ENCODE data around the gene EFCAB5. TPM values are rescaled to one million over a fixed set of nuclear protein-coding genes. Genes with fewer than 3 reads are reported as not detected.

Gene EFCAB5
- polyA plus RNA-seq, 1 of the 3 experiments (the other 2 are of a cell fraction), result 0.05 TPM

DNA sequence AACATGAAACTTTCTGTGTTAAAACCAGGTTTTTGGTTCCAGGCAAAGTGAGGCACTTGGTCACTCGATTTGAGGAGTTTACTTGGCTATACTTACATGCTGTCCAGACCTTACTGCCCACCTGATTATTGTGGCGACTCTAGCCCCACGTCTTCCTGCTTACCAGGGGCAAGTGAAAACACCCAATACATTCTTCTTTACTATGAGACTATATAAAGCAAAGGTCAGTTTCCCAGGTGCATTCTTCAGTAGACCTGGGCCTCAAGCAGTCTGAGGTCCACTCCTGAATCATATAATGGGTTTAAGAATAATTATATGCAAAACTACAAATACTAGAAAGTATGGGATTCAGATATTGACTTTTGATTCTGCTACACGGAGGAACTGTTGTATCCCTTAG, 86.2 kb downstream of the EFCAB5 start:
- H3K4me2 ChIP-seq, result no peak overlapping the region
- no peaks in the 10 kb centered on the region; a peak in 1 of 4 replicates for H3K4me1 ChIP-seq (ENCODE audit: control insufficient read depth in 1 of 2, insufficient read depth in 2 of 2, low read depth in 1 of 2, low read length in 1 of 2)
- no peaks in the 10 kb centered on the region for H3K27me3 ChIP-seq (ENCODE audit: insufficient read depth)
- H3K4me3 ChIP-seq (ENCODE audit: low read depth in 2 of 2, low read length in 1 of 2), result no peak overlapping the region
- H3K27ac ChIP-seq (ENCODE audit: low read depth in 2 of 2, low read length in 1 of 2), result no peak overlapping the region
- DNase-seq, result no peak
- H3K36me3 ChIP-seq (replicated peaks in 1 of 2; ENCODE audit: control insufficient read depth in 1 of 2, insufficient read depth in 2 of 2, low read length in 1 of 2), result no peaks in the 10 kb centered on the region
- ChIA-PET CTCF (interaction anchor here (1.2 to 8.3 kb wide), 2 partner anchors 53 to 67 kb away, joined by 4 to 58 read pairs; no protein-coding TSS in a partner anchor), POLR2A (no interaction called here)
- H3K79me2 ChIP-seq (ENCODE audit: insufficient read depth), result no peaks in the 10 kb centered on the region
- H3K9me3 ChIP-seq, result no peaks in the 10 kb centered on the region
- no peak for TF ChIP-seq GABPA (IDR thresholded peaks at IDR 0.05; ENCODE audit: low read depth)
- no peak for TF ChIP-seq NRF1 (IDR thresholded peaks at IDR 0.05; ENCODE audit: low read depth, low read length)
- no peak for TF ChIP-seq FOSL2 (IDR thresholded peaks at IDR 0.05; ENCODE audit: borderline replicate concordance, low read depth)
- no peak for TF ChIP-seq RAD21 (IDR thresholded peaks at IDR 0.05; ENCODE audit: low read length)
- TF ChIP-seq TEAD4 (IDR thresholded peaks at IDR 0.05; ENCODE audit: borderline replicate concordance, insufficient read depth), result no peak
- TF ChIP-seq, protein P1, sequence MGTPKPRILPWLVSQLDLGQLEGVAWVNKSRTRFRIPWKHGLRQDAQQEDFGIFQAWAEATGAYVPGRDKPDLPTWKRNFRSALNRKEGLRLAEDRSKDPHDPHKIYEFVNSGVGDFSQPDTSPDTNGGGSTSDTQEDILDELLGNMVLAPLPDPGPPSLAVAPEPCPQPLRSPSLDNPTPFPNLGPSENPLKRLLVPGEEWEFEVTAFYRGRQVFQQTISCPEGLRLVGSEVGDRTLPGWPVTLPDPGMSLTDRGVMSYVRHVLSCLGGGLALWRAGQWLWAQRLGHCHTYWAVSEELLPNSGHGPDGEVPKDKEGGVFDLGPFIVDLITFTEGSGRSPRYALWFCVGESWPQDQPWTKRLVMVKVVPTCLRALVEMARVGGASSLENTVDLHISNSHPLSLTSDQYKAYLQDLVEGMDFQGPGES (IDR thresholded peaks at IDR 0.05; ENCODE audit: low read depth, low read length), result no peak
- no peak for TF ChIP-seq NFIC (IDR thresholded peaks at IDR 0.05; ENCODE audit: borderline replicate concordance)
- no peak for TF ChIP-seq SMC3 (IDR thresholded peaks at IDR 0.05; ENCODE audit: low read depth, low read length)
- TF ChIP-seq, protein P2, sequence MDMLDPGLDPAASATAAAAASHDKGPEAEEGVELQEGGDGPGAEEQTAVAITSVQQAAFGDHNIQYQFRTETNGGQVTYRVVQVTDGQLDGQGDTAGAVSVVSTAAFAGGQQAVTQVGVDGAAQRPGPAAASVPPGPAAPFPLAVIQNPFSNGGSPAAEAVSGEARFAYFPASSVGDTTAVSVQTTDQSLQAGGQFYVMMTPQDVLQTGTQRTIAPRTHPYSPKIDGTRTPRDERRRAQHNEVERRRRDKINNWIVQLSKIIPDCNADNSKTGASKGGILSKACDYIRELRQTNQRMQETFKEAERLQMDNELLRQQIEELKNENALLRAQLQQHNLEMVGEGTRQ (IDR thresholded peaks at IDR 0.05; ENCODE audit: borderline replicate concordance, low read depth, low read length), result no peak
- no peak for TF ChIP-seq ELF1 (IDR thresholded peaks at IDR 0.05)
- no peaks in the 10 kb centered on the region for H3F3A ChIP-seq (replicated peaks; ENCODE audit: insufficient read depth)
- 66% methylated on average over 4 of the region's 4 CpGs for WGBS (ENCODE audit: low lambda C conversion rate)
- H2AFZ ChIP-seq (ENCODE audit: low read depth), result no peak overlapping the region
- no peak overlapping the region for H3K9ac ChIP-seq
- no peaks in the 10 kb centered on the region for H4K20me1 ChIP-seq (ENCODE audit: insufficient read depth)
- H3K9me2 ChIP-seq, result no peaks in the 10 kb centered on the region

DNA sequence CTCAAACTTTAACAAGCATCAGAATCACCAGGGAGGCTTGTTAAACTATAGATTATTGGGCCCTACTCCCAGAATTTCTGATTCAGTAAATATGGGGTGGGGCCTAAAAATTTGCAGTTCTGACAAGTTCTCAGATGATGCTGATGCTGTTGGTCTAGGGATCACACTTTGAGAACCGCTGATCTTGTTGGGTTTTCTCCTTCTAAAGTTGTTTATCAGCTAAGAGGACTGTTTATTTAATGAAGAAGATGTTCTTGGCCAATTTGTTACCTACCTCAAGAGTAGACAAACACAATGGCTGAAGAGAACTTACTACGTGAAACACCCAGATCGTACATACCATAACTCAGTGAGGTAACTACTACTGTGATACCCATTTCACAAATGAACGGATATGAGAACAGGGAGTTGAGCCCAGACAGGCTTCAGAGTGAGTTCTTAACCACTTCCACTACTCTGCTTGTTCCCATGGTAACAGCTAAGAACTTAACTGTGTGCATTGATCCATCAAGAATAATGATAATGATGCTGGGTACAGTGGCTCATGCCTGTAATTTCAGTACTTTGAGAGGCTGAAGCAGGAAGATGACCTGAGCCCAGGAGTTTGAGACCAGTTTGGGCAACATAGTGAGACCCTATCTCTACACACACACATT, 89.9 kb downstream of the EFCAB5 start:
- no peak overlapping the region for H3K4me2 ChIP-seq
- no peaks in the 10 kb centered on the region for H3F3A ChIP-seq (replicated peaks; ENCODE audit: insufficient read depth)
- DNase-seq, result no peak
- H2AFZ ChIP-seq (ENCODE audit: low read depth), result no peak overlapping the region
- H3K27me3 ChIP-seq (ENCODE audit: insufficient read depth), result no peaks in the 10 kb centered on the region
- WGBS (ENCODE audit: low lambda C conversion rate), result 75% methylated on average over 4 of the region's 4 CpGs
- H3K9ac ChIP-seq, result no peak overlapping the region
- no peak overlapping the region for H3K27ac ChIP-seq (ENCODE audit: low read depth in 2 of 2, low read length in 1 of 2)
- no peaks in the 10 kb centered on the region; a peak in 1 of 4 replicates for H3K4me1 ChIP-seq (ENCODE audit: control insufficient read depth in 1 of 2, insufficient read depth in 2 of 2, low read depth in 1 of 2, low read length in 1 of 2)
- H3K79me2 ChIP-seq (ENCODE audit: insufficient read depth), result no peaks in the 10 kb centered on the region
- H4K20me1 ChIP-seq (ENCODE audit: insufficient read depth), result no peaks in the 10 kb centered on the region
- no peaks in the 10 kb centered on the region for H3K9me2 ChIP-seq
- ChIA-PET POLR2A (no interaction called here), CTCF (interaction anchor here (0.9 to 8.3 kb wide), 4 partner anchors 10 to 64 kb away, joined by 3 to 58 read pairs (median 6); no protein-coding TSS in a partner anchor)
- H3K36me3 ChIP-seq (replicated peaks in 1 of 2; ENCODE audit: control insufficient read depth in 1 of 2, insufficient read depth in 2 of 2, low read length in 1 of 2), result no peaks in the 10 kb centered on the region
- no peaks in the 10 kb centered on the region for H3K9me3 ChIP-seq
- H3K4me3 ChIP-seq (ENCODE audit: low read depth in 2 of 2, low read length in 1 of 2), result no peak overlapping the region
- TF ChIP-seq FOSL2 (IDR thresholded peaks at IDR 0.05; ENCODE audit: borderline replicate concordance, low read depth), result no peak
- no peak for TF ChIP-seq RCOR1 (IDR thresholded peaks at IDR 0.05; ENCODE audit: low read length)
- no peak for TF ChIP-seq TCF12 (IDR thresholded peaks at IDR 0.05)
- TF ChIP-seq FOXJ3 (CRISPR knock-in tag; IDR thresholded peaks at IDR 0.05), result no peak
- TF ChIP-seq GABPA (IDR thresholded peaks at IDR 0.05; ENCODE audit: low read depth), result no peak
- TF ChIP-seq, protein P3, sequence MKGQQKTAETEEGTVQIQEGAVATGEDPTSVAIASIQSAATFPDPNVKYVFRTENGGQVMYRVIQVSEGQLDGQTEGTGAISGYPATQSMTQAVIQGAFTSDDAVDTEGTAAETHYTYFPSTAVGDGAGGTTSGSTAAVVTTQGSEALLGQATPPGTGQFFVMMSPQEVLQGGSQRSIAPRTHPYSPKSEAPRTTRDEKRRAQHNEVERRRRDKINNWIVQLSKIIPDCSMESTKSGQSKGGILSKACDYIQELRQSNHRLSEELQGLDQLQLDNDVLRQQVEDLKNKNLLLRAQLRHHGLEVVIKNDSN (IDR thresholded peaks at IDR 0.05; ENCODE audit: borderline replicate concordance, low read depth), result no peak
- TF ChIP-seq NFIC (IDR thresholded peaks at IDR 0.05; ENCODE audit: borderline replicate concordance), result no peak
- TF ChIP-seq, protein P1 (IDR thresholded peaks at IDR 0.05; ENCODE audit: low read depth, low read length), result no peak
- TF ChIP-seq RFX5 (IDR thresholded peaks at IDR 0.05; ENCODE audit: low read length), result no peak
- no peak for TF ChIP-seq TEAD4 (IDR thresholded peaks at IDR 0.05; ENCODE audit: borderline replicate concordance, insufficient read depth)
- no peak for TF ChIP-seq CHD2 (IDR thresholded peaks at IDR 0.05; ENCODE audit: low read length, partially characterized antibody)
- TF ChIP-seq, protein P4, sequence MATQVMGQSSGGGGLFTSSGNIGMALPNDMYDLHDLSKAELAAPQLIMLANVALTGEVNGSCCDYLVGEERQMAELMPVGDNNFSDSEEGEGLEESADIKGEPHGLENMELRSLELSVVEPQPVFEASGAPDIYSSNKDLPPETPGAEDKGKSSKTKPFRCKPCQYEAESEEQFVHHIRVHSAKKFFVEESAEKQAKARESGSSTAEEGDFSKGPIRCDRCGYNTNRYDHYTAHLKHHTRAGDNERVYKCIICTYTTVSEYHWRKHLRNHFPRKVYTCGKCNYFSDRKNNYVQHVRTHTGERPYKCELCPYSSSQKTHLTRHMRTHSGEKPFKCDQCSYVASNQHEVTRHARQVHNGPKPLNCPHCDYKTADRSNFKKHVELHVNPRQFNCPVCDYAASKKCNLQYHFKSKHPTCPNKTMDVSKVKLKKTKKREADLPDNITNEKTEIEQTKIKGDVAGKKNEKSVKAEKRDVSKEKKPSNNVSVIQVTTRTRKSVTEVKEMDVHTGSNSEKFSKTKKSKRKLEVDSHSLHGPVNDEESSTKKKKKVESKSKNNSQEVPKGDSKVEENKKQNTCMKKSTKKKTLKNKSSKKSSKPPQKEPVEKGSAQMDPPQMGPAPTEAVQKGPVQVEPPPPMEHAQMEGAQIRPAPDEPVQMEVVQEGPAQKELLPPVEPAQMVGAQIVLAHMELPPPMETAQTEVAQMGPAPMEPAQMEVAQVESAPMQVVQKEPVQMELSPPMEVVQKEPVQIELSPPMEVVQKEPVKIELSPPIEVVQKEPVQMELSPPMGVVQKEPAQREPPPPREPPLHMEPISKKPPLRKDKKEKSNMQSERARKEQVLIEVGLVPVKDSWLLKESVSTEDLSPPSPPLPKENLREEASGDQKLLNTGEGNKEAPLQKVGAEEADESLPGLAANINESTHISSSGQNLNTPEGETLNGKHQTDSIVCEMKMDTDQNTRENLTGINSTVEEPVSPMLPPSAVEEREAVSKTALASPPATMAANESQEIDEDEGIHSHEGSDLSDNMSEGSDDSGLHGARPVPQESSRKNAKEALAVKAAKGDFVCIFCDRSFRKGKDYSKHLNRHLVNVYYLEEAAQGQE (IDR thresholded peaks at IDR 0.05; ENCODE audit: low read depth, low read length), result no peak
- no peak for TF ChIP-seq SIN3A (IDR thresholded peaks at IDR 0.05; ENCODE audit: borderline replicate concordance, low read depth, low read length)
- no peak for TF ChIP-seq NRF1 (IDR thresholded peaks at IDR 0.05; ENCODE audit: low read depth, low read length)
- TF ChIP-seq JUND (IDR thresholded peaks at IDR 0.05), result no peak
